ENCODE measurements around the gene TMEM117. TPM values are rescaled to one million over a fixed set of nuclear protein-coding genes. Genes with fewer than 3 reads are reported as not detected.

The TMEM117 gene
- total and polyA plus RNA-seq, 10 of the 15 experiments (the other 5 are each of a cell fraction or from before 2014, with no cell fraction given): 3.1 to 8.2 (median 6.1) TPM

GRCh38 chr12:44370982-44371381 lies 535.1 kb downstream of the TMEM117 start:
- Histone ChIP-seq H4K20me1 (ENCODE audit: control insufficient read depth, insufficient read depth) (no peaks in the 10 kb centered on the region), H3K9ac (ENCODE audit: control insufficient read depth, insufficient read depth, low read length) (no peak overlapping the region), H3K27me3 (replicated peaks in 1 of 2; ENCODE audit: control insufficient read depth in 2 of 2, insufficient read depth in 2 of 2, low read length in 1 of 2) (no peaks in the 10 kb centered on the region), H3K4me1 (ENCODE audit: control insufficient read depth, insufficient read depth, low read length) (peaks cover 6% of the 10 kb centered on the region), H3K4me2 (ENCODE audit: control insufficient read depth, insufficient read depth) (no peak overlapping the region), H3K27ac (ENCODE audit: control insufficient read depth, insufficient read depth) (no peak overlapping the region), H2AFZ (ENCODE audit: control insufficient read depth, low read depth, low read length) (no peak overlapping the region), H3K4me3 (no peak overlapping the region), H3K79me2 (ENCODE audit: control insufficient read depth, insufficient read depth, low read length) (no peaks in the 10 kb centered on the region), H3K36me3 (ENCODE audit: control insufficient read depth in 2 of 2, insufficient read depth in 2 of 2, low read length in 1 of 2) (no peaks in the 10 kb centered on the region), H3K9me3 (replicated peaks; ENCODE audit: control insufficient read depth, insufficient read depth, low read length) (no peaks in the 10 kb centered on the region)
- in situ Hi-C loops (cut with MboI): no loop called here
- TF ChIP-seq NBN (IDR thresholded peaks at IDR 0.05) (no peak), IKZF2 (IDR thresholded peaks at IDR 0.05) (no peak), RAD21 (IDR thresholded peaks at IDR 0.05; ENCODE audit: insufficient read depth, low read depth, low read length) (no peak), IRF3 (IDR thresholded peaks at IDR 0.05) (no peak), ZNF207 (IDR thresholded peaks at IDR 0.05; ENCODE audit: borderline replicate concordance) (no peak), IKZF1 (conservative IDR thresholded peaks at IDR 0.05) (no peak), E4F1 (IDR thresholded peaks at IDR 0.05; ENCODE audit: borderline replicate concordance, partially characterized antibody) (no peak), RAD51 (IDR thresholded peaks at IDR 0.05) (no peak), HDGF (IDR thresholded peaks at IDR 0.05) (no peak), SMAD5 (IDR thresholded peaks at IDR 0.05; ENCODE audit: low read depth) (no peak), STAT3 (IDR thresholded peaks at IDR 0.05; ENCODE audit: low read depth, low read length) (no peak), IRF4 (IDR thresholded peaks at IDR 0.05; ENCODE audit: low read depth, low read length) (no peak), DPF2 (IDR thresholded peaks at IDR 0.05) (no peak), BHLHE40 (IDR thresholded peaks at IDR 0.05; ENCODE audit: borderline replicate concordance in 1 of 2, low read depth in 2 of 2, low read length in 1 of 2) (no peak), PAX5 (IDR thresholded peaks at IDR 0.05; ENCODE audit: borderline replicate concordance, low read depth, low read length) (no peak), NRF1 (conservative IDR thresholded peaks at IDR 0.05; ENCODE audit: low read depth, low read length) (no peak), PAX8 (IDR thresholded peaks at IDR 0.05) (no peak)
- CTCF ChIA-PET: interaction anchor here (0.6 to 2.0 kb wide), 3 partner anchors 10 to 612 kb away, joined by 3 to 5 read pairs (median 3); no protein-coding TSS in a partner anchor
- SMC1A ChIA-PET (ENCODE audit: uncharacterized antibody, unreplicated experiment): interaction anchor here (0.9 kb wide), 1 partner anchor 61 kb away, joined by 3 read pairs; no protein-coding TSS in a partner anchor
- POLR2A ChIA-PET: no interaction called here
- BruUV-seq (replicated peaks): no TSS peak
- ATAC-seq (no peak), FAIRE-seq (no peak), DNase-seq (ENCODE audit: low read depth, low spot score) (no peak)
- intact Hi-C loops (cut with micrococcal nuclease; ENCODE audit: unreplicated experiment): no loop called here
- RAD21 ChIA-PET (ENCODE audit: unreplicated experiment): no interaction called here
- WGBS (ENCODE audit: insufficient coverage, insufficient replicate concordance, low lambda C conversion rate, missing lambda C conversion rate): 48% methylated on average over 3 of the region's 3 CpGs
